ENCODE measurements around the gene GYG1. TPM values are rescaled to one million over a fixed set of nuclear protein-coding genes. Genes with fewer than 3 reads are reported as not detected.

GYG1 gene
- total RNA-seq, 2 donors from 2014 or later, result 17.1 to 37.4 TPM

DNA sequence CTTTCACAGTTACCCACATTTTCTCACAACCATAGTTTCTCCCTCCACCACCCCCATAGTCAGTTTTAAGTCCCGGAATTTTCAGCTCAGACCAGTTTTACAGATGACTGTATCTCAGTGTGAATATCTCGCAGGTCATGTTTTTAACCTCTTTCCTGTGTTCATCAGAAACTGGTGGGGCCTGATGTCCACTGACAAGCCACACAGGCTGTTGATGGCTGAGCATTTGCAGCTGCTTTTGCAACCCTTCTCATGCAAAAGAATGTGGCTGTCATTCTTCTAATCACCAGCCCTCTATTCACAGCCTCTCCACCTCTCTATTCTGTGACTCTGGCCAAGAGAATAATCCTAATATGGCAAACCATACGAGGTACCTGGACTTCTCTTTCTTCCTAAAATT lies 8.5 kb downstream of the GYG1 start:
- H3K27me3 Mint-ChIP-seq, result no peaks in the 10 kb centered on the region
- peak; percentile 41 for ATAC-seq (replicated peaks)
- peak overlapping the region; percentile 66 for H3K4me3 Mint-ChIP-seq
- peaks cover 15% of the 10 kb centered on the region for H3K4me1 Mint-ChIP-seq
- H3K9me3 Mint-ChIP-seq, result no peaks in the 10 kb centered on the region
- peaks cover 57% of the 10 kb centered on the region for H3K36me3 Mint-ChIP-seq (ENCODE audit: low read depth)
- H3K27ac Mint-ChIP-seq, result peak overlapping the region; percentile 51

DNA sequence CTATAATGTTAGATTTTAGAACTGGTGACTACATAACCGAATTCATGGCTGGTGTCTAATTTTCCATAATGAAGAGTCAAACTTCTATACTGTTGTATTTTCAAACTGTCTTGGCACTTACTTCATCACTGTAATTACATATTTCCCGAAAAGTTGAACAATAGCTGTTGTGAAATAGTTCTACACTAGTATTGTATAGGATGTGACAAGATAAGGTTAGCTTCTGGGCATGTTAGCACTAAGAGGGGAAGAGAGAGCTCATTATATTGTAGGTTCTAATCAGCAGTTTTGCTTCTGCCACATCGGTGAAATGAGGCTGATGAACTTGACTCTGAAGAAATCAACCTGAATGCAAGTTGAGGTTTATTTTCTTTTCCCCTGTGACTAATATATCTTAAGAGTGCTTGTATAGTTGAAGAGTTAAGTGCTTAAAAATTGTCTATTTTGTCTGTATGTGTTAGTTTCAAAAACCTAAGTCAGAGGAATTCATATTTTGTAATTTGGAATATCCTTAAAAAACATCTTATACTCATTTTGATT lies 8.9 kb downstream of the GYG1 start:
- Mint-ChIP-seq H3K4me1 (peaks cover 15% of the 10 kb centered on the region), H3K27ac (peak overlapping the region; percentile 51), H3K36me3 (ENCODE audit: low read depth) (peaks cover 52% of the 10 kb centered on the region), H3K27me3 (no peaks in the 10 kb centered on the region), H3K9me3 (no peaks in the 10 kb centered on the region), H3K4me3 (peak overlapping the region; percentile 66)
- no peak for ATAC-seq (replicated peaks)

DNA sequence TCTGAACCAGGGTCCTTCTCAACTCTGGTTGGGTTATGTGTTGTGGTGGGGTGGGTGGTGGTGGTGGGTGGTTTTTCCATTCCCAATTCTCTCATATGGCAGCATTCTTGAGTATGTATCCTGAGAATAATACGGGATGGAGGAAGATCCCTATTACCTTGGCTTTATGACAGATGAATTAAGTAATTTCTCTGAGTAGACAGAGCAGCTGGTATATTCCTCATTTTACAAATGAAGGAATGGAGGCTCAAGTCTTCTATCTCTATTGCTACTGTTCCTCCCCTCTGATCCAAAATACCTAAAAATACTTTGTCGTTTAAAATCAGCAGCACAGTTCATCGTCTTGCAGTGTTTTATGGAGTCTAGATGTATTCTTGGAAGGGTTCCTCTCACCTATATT lies 10.4 kb downstream of the GYG1 start:
- Mint-ChIP-seq H3K9me3 (no peaks in the 10 kb centered on the region), H3K36me3 (ENCODE audit: low read depth) (peaks cover 38% of the 10 kb centered on the region)

DNA sequence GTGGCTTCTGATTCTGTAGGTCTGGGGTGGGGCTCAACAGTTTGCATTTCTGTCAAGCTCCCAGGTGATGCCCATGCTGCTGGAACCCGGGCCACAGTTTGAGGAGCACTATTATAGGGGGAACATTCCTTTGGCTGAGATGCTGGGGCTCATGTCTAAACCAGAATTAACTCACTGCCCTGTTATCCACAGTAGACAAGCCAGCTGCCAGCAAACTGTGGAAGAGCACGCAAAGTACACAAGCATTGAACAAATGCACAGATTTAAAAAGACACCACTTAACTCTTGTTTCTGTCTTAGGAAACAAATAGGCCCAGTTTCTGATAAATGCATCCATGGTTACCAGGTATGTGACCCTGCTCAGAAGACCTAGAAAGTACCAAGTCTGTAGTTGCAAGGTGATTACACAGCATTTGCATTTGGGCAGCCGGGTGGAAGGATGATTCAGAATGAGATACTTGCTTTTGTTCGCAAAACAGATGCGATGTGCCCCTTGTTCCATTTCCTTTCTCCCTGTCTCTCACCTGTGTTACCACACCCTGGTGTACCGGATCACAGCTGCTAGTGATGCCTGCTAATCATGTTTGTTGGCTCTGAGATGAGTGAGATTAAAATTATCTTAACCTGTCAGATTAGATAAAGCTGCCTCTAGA lies 12.4 kb downstream of the GYG1 start:
- no peaks in the 10 kb centered on the region for H3K9me3 Mint-ChIP-seq
- peak; percentile 89 for ATAC-seq (replicated peaks)
- H3K4me3 Mint-ChIP-seq, result peak overlapping the region; percentile 7
- no peak overlapping the region for H3K27ac Mint-ChIP-seq
- no peaks in the 10 kb centered on the region for H3K27me3 Mint-ChIP-seq
- peaks cover 20% of the 10 kb centered on the region for H3K4me1 Mint-ChIP-seq
- peaks cover 38% of the 10 kb centered on the region for H3K36me3 Mint-ChIP-seq (ENCODE audit: low read depth)

More for the DNA sequence above, 10.4 kb downstream of the GYG1 start:
- Mint-ChIP-seq H3K27ac (no peak overlapping the region), H3K27me3 (no peaks in the 10 kb centered on the region), H3K4me1 (peaks cover 15% of the 10 kb centered on the region), H3K4me3 (no peak overlapping the region)
- no peak for ATAC-seq (replicated peaks)

DNA sequence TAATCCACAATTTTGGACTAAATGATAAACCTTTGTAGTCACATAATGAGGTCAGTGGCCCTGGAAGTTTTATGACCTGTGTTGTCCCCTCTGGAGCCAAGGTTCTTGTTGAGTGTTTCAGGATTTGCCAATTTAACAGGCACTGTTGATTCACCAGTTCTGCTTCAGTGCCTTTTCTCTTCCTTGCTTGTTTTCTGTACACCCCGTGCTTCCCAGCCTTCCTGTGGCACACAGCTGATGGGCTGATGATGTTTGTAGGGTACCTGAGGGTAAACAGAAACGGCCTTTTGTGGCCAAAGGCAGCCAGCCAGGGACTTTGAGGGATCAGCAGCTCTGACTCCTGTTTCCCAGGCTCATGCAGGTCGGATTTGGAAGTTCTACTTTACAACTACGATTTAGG lies 13.3 kb downstream of the GYG1 start:
- Mint-ChIP-seq H3K36me3 (ENCODE audit: low read depth) (peaks cover 36% of the 10 kb centered on the region), H3K4me3 (no peak overlapping the region), H3K9me3 (no peaks in the 10 kb centered on the region), H3K4me1 (peaks cover 24% of the 10 kb centered on the region), H3K27ac (no peak overlapping the region), H3K27me3 (no peaks in the 10 kb centered on the region)
- no peak for ATAC-seq (replicated peaks)

DNA sequence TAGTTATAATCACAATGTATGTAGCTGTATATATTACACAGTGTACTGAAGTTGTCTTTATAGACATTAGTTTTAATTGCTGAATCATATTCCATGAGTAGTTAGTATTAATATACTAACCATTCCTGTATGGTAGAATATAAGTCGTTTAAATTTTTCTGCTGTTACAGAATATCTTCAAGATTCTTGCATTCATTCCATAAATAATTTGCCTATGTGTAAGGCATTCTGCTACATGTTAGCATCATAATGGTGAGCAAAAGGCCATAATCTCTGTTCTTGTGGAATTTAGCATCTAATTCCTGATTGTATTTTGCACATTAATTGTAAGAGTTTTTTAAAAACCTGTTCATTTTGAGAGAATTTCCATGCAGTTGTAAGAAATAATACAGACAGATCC lies 14.1 kb downstream of the GYG1 start:
- Mint-ChIP-seq H3K27me3 (no peaks in the 10 kb centered on the region), H3K27ac (no peak overlapping the region), H3K4me1 (peaks cover 21% of the 10 kb centered on the region), H3K36me3 (ENCODE audit: low read depth) (peaks cover 36% of the 10 kb centered on the region), H3K4me3 (no peak overlapping the region), H3K9me3 (no peaks in the 10 kb centered on the region)
- ATAC-seq (replicated peaks), result no peak

DNA sequence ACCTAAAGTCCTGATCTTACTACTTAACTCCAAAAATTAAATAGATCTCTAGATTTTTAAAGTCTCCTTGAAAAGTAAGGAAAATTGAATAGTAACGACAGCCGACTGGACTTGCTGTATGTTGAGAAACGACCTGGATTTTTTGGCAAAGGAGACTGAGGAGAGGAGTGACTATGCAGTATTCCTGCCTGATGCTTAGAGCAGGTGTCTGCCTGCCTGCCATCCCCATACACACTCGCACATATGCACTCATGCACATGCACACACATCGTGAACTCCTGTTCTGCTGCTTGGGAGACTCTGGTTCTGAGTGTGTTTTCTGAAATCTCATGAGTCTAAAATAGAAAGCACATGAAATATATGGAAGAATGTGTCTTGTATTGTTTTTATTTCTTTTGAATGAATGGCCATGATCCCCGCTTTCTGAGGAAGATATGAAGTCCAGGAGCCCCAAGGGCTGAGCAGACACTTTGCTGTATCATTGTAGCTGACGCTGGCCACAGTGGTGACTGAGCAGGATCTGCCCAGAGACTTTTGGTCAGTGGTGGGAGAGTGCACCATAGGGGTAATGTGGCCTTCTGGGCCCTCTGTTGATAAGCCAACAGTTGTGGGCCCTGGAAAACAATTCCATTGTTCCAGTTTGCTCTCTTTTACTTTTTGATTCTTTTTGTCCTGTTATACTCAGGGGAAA lies 16.4 kb downstream of the GYG1 start:
- Mint-ChIP-seq H3K27ac (no peak overlapping the region), H3K9me3 (no peaks in the 10 kb centered on the region), H3K4me1 (peaks cover 19% of the 10 kb centered on the region), H3K36me3 (ENCODE audit: low read depth) (peaks cover 41% of the 10 kb centered on the region), H3K27me3 (no peaks in the 10 kb centered on the region), H3K4me3 (no peak overlapping the region)
- ATAC-seq (replicated peaks), result no peak

DNA sequence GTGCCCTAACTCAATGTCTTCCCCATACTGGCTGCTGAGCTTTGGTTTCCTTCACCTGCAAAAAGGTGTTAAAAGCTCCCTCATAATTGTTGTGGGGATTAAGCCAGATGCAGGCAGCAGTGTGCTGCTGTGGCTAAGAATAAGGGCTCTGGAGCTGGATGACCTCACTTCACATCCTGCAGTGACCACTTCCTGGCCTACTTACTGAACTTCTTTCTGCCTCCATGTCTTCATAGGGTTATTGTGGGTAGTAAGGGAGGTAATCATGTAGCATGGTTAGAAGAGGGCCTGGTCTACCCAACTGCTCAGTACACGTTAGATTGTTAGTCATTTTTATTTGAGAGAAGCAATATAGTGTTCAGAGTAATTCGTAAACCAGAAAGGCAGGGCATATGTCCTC lies 18.4 kb downstream of the GYG1 start:
- peak; percentile 99 for ATAC-seq (replicated peaks)
- H3K36me3 Mint-ChIP-seq (ENCODE audit: low read depth), result peaks cover 56% of the 10 kb centered on the region
- H3K4me3 Mint-ChIP-seq, result peak overlapping the region; percentile 52

DNA sequence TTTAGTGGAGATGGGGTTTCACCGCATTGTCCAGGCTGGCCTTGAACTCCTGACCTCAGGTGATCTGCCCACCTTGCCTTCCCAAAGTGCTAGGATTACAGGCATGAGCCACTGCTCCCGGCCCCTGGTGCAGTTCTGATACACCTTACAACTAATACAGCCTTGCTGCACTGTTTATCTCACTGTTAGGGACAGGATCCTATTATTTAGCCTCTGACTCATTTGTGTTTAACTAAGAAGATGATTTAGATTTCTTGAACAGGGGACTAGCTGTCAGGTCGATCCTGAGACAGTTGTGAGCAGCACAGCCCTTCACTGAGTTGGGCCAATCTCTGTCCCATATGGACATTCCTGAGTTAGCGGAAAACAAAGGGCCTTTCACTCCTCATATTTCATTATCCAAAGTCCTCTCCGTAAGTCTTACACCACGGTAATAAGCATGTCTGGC lies 19.2 kb downstream of the GYG1 start:
- no peak for ATAC-seq (replicated peaks)
- peak overlapping the region; percentile 84 for H3K27ac Mint-ChIP-seq
- H3K4me1 Mint-ChIP-seq, result peaks cover 28% of the 10 kb centered on the region
- peaks cover 64% of the 10 kb centered on the region for H3K36me3 Mint-ChIP-seq (ENCODE audit: low read depth)
- no peaks in the 10 kb centered on the region for H3K27me3 Mint-ChIP-seq
- H3K9me3 Mint-ChIP-seq, result no peaks in the 10 kb centered on the region
- H3K4me3 Mint-ChIP-seq, result peak overlapping the region; percentile 52

More for the DNA sequence above, 18.4 kb downstream of the GYG1 start:
- peaks cover 22% of the 10 kb centered on the region for H3K4me1 Mint-ChIP-seq
- no peaks in the 10 kb centered on the region for H3K9me3 Mint-ChIP-seq
- peak overlapping the region; percentile 84 for H3K27ac Mint-ChIP-seq
- no peaks in the 10 kb centered on the region for H3K27me3 Mint-ChIP-seq

DNA sequence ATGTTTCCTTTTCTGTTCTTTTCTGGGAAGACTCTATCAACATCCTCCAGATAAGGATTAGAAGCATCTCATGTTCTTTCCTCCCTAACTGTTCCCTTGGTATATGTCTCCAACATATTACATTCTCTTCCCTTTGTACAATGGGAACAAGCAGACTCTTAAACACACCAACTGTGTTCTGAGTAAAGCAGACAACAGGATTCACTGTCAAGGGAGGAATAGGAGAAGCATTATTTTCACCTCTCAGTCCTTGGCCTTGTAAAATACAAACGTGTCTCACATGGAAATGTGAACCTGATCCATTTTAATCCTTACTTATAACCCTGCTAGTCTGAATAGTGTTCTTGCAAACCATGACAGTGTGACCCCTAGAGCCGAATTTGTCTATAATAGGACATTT lies 19.6 kb downstream of the GYG1 start:
- ATAC-seq (replicated peaks), result no peak
- peaks cover 68% of the 10 kb centered on the region for H3K36me3 Mint-ChIP-seq (ENCODE audit: low read depth)
- H3K9me3 Mint-ChIP-seq, result no peaks in the 10 kb centered on the region
- H3K4me3 Mint-ChIP-seq, result no peak overlapping the region
- H3K27ac Mint-ChIP-seq, result no peak overlapping the region
- H3K4me1 Mint-ChIP-seq, result peaks cover 30% of the 10 kb centered on the region
- H3K27me3 Mint-ChIP-seq, result no peaks in the 10 kb centered on the region

DNA sequence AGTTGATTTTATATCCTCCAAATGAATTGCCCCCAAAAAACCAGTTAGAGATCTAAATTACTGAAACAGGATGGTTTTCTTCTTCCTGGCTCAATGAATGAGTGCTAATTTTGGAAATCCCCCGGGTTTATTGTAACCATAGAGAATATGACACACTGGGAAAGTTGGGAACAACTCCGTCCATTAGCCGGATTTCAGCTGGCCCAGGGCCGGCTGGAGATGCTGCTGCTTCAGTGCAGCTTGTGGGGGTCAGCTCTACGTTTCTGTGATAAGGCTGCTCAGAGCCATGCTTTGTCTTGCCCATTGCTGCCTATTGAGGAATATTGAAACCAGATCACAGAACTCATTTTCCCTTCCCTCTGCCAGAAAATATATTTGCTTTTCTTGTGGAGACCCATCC lies 20.3 kb downstream of the GYG1 start:
- Mint-ChIP-seq H3K4me3 (no peak overlapping the region), H3K36me3 (ENCODE audit: low read depth) (peaks cover 73% of the 10 kb centered on the region), H3K27ac (no peak overlapping the region), H3K9me3 (no peaks in the 10 kb centered on the region), H3K27me3 (no peaks in the 10 kb centered on the region), H3K4me1 (peaks cover 35% of the 10 kb centered on the region)
- no peak for ATAC-seq (replicated peaks)

DNA sequence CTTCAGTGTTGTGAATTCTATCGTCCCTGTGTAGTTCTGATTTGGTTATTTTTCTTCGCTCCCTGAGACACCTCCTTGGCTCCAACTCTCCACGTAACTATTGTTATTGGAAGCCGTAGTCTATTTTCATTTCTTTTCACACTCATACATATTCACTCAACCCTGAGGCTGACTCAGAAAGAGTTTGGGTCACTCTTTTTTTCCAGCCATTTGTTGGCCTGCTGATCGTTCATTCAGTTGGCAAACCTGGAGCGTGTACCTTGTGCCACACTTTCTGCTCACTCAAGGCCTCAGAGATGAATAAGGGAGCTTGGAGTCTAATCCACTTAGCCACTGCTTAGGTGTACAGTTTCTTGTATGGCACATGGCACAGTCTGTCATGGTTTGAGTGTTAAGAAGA lies 22.4 kb downstream of the GYG1 start:
- H3K36me3 Mint-ChIP-seq (ENCODE audit: low read depth), result peaks cover 74% of the 10 kb centered on the region
- H3K4me3 Mint-ChIP-seq, result no peak overlapping the region
- peak overlapping the region; percentile 25 for H3K27ac Mint-ChIP-seq
- ATAC-seq (replicated peaks), result no peak
- peaks cover 31% of the 10 kb centered on the region for H3K4me1 Mint-ChIP-seq
- H3K27me3 Mint-ChIP-seq, result no peaks in the 10 kb centered on the region
- no peaks in the 10 kb centered on the region for H3K9me3 Mint-ChIP-seq

DNA sequence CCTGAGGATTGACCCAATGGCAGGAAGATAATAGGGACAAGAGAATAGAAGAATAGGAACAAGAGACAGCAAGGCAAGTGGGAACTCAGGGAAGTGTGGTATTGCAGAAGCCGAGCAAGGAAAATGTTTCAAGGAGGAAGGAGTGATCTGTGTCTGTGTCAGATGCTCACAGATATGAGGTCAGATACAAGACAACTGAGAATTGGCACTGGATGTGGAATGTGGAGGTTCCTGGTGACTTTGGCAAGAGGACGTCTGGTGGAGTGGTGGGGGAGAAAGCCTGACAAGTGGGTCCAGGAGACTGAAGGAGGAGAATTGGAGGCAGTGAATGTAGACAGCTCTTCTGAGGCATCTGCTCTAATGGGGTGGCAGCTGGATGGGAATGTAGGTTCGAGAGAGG lies 24.1 kb downstream of the GYG1 start:
- peak overlapping the region; percentile 7 for H3K27ac Mint-ChIP-seq
- peaks cover 70% of the 10 kb centered on the region for H3K36me3 Mint-ChIP-seq (ENCODE audit: low read depth)
- ATAC-seq (replicated peaks), result no peak
- H3K4me1 Mint-ChIP-seq, result peaks cover 25% of the 10 kb centered on the region
- H3K9me3 Mint-ChIP-seq, result no peaks in the 10 kb centered on the region
- H3K4me3 Mint-ChIP-seq, result no peak overlapping the region
- H3K27me3 Mint-ChIP-seq, result no peaks in the 10 kb centered on the region

DNA sequence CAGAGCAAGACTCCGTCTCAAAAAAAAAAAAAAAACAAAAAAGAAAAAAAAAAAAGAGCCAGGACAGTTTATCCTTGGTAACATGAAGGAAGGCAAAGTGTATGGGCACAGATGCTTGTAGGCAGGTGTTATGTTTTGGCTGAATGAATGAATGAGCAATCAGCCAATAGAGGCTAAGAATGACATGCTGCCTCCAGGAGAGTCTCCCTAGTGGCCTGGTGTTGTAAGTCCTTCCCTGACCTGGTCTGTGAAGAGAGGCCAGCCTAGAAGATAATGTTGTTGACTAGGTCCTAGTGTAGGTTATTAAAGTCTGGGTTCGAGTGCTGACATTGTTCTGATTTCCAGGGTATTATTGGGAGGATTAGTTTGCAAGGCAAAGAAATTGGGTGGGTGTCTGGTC lies 24.9 kb downstream of the GYG1 start:
- ATAC-seq (replicated peaks), result no peak
- Mint-ChIP-seq H3K9me3 (no peaks in the 10 kb centered on the region), H3K27me3 (no peaks in the 10 kb centered on the region), H3K4me3 (no peak overlapping the region), H3K27ac (peak overlapping the region; percentile 39), H3K4me1 (peaks cover 32% of the 10 kb centered on the region), H3K36me3 (ENCODE audit: low read depth) (peaks cover 69% of the 10 kb centered on the region)

All from activated T-helper 17 cell treated with anti-CD3 and anti-CD28 coated beads, Interleukin-2, amount 50 U/mL, for 72 hours (primary cell).